K562 (cell line): ENCODE measurements around the gene NUFIP1. TPM values are rescaled to one million over a fixed set of nuclear protein-coding genes. Genes with fewer than 3 reads are reported as not detected.

Experiments
- ATAC-seq: fragments of 200-7000 bp; cut with Tn5 transposase; 3 replicates; pipeline ENCODE4 v1.9.1; 2020; ENCODE audit warnings: moderate library complexity
- BruUV-seq: library from RNA; stranded (reverse); fragments of 400-500 nt; replicated peaks from 2 replicates; lab custom pipeline; 2021; lab: Mats Ljungman, UMichigan
- CTCF ChIA-PET: fragments of 300-600 bp; formaldehyde crosslinking; extraction: SDS; loops from one replicate; lab custom pipeline; 2021; ENCODE audit warnings: low intra/inter-chr PET ratio; lab: Yijun Ruan, JAX
- POLR2A ChIA-PET: fragments of 300-600, 350-650 bp; sonication (Branson Sonifier 250); formaldehyde crosslinking; extraction: SDS; loops from one replicate; lab custom pipeline; 2021; ENCODE audit warnings: antibody characterized with exemption, inconsistent platforms; lab: Yijun Ruan, JAX
- DNase-seq, 4 experiments: peaks; one replicate each; pipeline versions ENCODE4 v3.0.0 to v3.0.0-alpha.2; 2011 to 2018; ENCODE audit warnings: low spot score in 3 of 4, mixed read lengths in 3 of 4; ENCODE audit errors: extremely low read depth in 1 of 4
- FAIRE-seq: peaks from 2 replicates; lab custom pipeline; 2011; peaks lifted over from hg19 to GRCh38; lab: Jason Lieb, UNC
- H2AFZ ChIP-seq: 2 replicates; pipeline ENCODE4 v1.6.0; 2011; ENCODE audit warnings: low read depth, low read length, control low read depth, inconsistent platforms
- H3K27ac ChIP-seq: fragments of 200-600 bp; 3 replicates; pipeline ENCODE4 v1.8.0; 2011; ENCODE audit warnings: low read depth, mild to moderate bottlenecking, control low read depth, inconsistent platforms, low read length, moderate library complexity, mixed read lengths; ENCODE audit errors: extremely low read depth
- H3K27me3 ChIP-seq, 2 experiments: fragments of 300-600 bp in 1 of 2; 2 replicates in 1 of 2; 3 replicates in 1 of 2; pipeline versions ENCODE4 v1.6.0 to v1.8.0; 2011; ENCODE audit warnings: inconsistent platforms in 2 of 2, low read length in 2 of 2, mild to moderate bottlenecking in 1 of 2, mixed read lengths in 1 of 2, moderate library complexity in 1 of 2; ENCODE audit not compliant: control insufficient read depth in 2 of 2, insufficient read depth in 2 of 2
- H3K36me3 ChIP-seq: fragments of 300-600 bp; 3 replicates; pipeline ENCODE4 v1.8.0; 2011; ENCODE audit warnings: mild to moderate bottlenecking, low read length, inconsistent platforms; ENCODE audit not compliant: control insufficient read depth, insufficient read depth
- H3K4me1 ChIP-seq, 2 experiments: fragments of 200-600 bp in 1 of 2; replicated peaks in 1 of 2; 2 replicates in 1 of 2; 3 replicates in 1 of 2; pipeline versions ENCODE4 v1.5.1 to v1.8.0; 2011; ENCODE audit warnings: inconsistent platforms in 2 of 2, low read length in 2 of 2, mild to moderate bottlenecking in 1 of 2, mixed read lengths in 1 of 2, moderate library complexity in 1 of 2; ENCODE audit not compliant: control insufficient read depth in 2 of 2, insufficient read depth in 2 of 2
- H3K4me2 ChIP-seq: 2 replicates; pipeline ENCODE4 v1.6.1; 2011; ENCODE audit warnings: low read length, control low read depth, inconsistent platforms, mixed read lengths; ENCODE audit not compliant: insufficient read depth
- H3K4me3 ChIP-seq: fragments of 200-600 bp; sonication (generic), shearing (Covaris generic); 2 replicates; pipeline ENCODE4 v1.5.1; 2016; ENCODE audit warnings: control low read depth, inconsistent platforms
- H3K79me2 ChIP-seq: fragments of 200-600 bp; 3 replicates; pipeline ENCODE4 v1.8.0; 2011; ENCODE audit warnings: low read length, inconsistent platforms; ENCODE audit not compliant: control insufficient read depth, insufficient read depth
- H3K9ac ChIP-seq, 2 experiments: 2 replicates each; pipeline versions ENCODE4 v1.6.0 to v1.6.1; 2011; ENCODE audit warnings: low read depth in 2 of 2, low read length in 2 of 2, control low read depth in 1 of 2, inconsistent platforms in 1 of 2, mild to moderate bottlenecking in 1 of 2, mixed read lengths in 1 of 2; ENCODE audit not compliant: insufficient read depth in 1 of 2
- H3K9me1 ChIP-seq: one replicate; pipeline ENCODE4 v1.6.0; 2011; ENCODE audit warnings: inconsistent platforms, mild to moderate bottlenecking, low read length, moderate library complexity; ENCODE audit not compliant: control insufficient read depth, insufficient read depth
- H3K9me3 ChIP-seq: replicated peaks from 2 replicates; pipeline ENCODE4 v1.5.1; 2011; ENCODE audit warnings: low read depth, low read length, inconsistent platforms; ENCODE audit not compliant: control insufficient read depth, insufficient read depth
- H4K20me1 ChIP-seq: replicated peaks from 2 replicates; pipeline ENCODE4 v1.6.1; 2011; ENCODE audit warnings: low read length, inconsistent platforms, mixed read lengths; ENCODE audit not compliant: control insufficient read depth, insufficient read depth
- CCNT2 ChIP-seq: IDR thresholded peaks from 2 replicates; pipeline ENCODE4 v1.6.1; 2011; ENCODE audit warnings: borderline replicate concordance, low read depth, mild to moderate bottlenecking, moderate library complexity, mixed read lengths, low read length; ENCODE audit not compliant: insufficient read length; ENCODE audit errors: extremely low read depth
- HDAC2 ChIP-seq: fragments of 450-650 bp; IDR thresholded peaks from 2 replicates; pipeline ENCODE4 v1.6.1; 2016; ENCODE audit warnings: mild to moderate bottlenecking
- HSF4 ChIP-seq: fragments of 250-450 bp; sonication (Bioruptor Pico); IDR thresholded peaks from 2 replicates; pipeline ENCODE4 v2.1.2; 2022; ENCODE audit warnings: mild to moderate bottlenecking, moderate library complexity, borderline replicate concordance
- RBFOX2 ChIP-seq: fragments of 200-400 bp; formaldehyde crosslinking; IDR thresholded peaks from 2 replicates; pipeline ENCODE4 v1.6.1; 2017; ENCODE audit warnings: low read depth, mild to moderate bottlenecking, low read length, moderate library complexity
- TAL1 ChIP-seq: fragments of 450-650 bp; IDR thresholded peaks from 2 replicates; pipeline ENCODE4 v1.6.1; 2016; ENCODE audit warnings: mild to moderate bottlenecking
- WGBS: fragments of 100-300 bp; shearing (Covaris generic); methylation state at CpG from one replicate; pipeline ENCODE4 v1.1.6; 2016; ENCODE audit warnings: low coverage, mixed read lengths; ENCODE audit not compliant: insufficient coverage; ENCODE audit errors: missing lambda C conversion rate; 5-methylcytosine and 5-hydroxymethylcytosine counted together
- in situ Hi-C: fragments of 300-500 bp; cut with MboI; formaldehyde crosslinking; loops from 4 replicates; pipeline ENCODE4 v1.15.0; 2018; ENCODE audit warnings: inconsistent platforms, mixed read lengths
- intact Hi-C: fragments of 100-400 bp; cut with micrococcal nuclease; formaldehyde crosslinking; loops from 2 replicates; pipeline ENCODE4 v1.14.2; 2022
- polyA plus RNA-seq, 8 experiments: library from polyadenylated mRNA; depleted of rRNA in 4 of 8; stranded (reverse) in 5 of 8; unstranded in 3 of 8; fragments of >200 nt; fragmentation: Nextera tagmentation in 2 of 8; fragmentation: Illumina TruSeq in 1 of 8; extraction: Ambion mirVana in 2 of 8; extraction: Trizol in 1 of 8; gene quantifications; 2 replicates each; pipeline versions ENCODE4 v1.2.1 to v1.2.3, GENCODE V29; 2011 to 2014; ENCODE audit warnings: inconsistent platforms in 1 of 8, missing spikeins in 1 of 8
- total RNA-seq, 7 experiments: library from RNA; depleted of rRNA in 6 of 7; stranded (reverse); fragments of >200 nt in 6 of 7; fragmentation: Illumina TruSeq in 2 of 7; extraction: Trizol in 2 of 7; gene quantifications; 2 replicates each; pipeline versions ENCODE4 v1.2.1 to v1.2.3, GENCODE V29; 2011 to 2021; ENCODE audit warnings: low replicate concordance in 1 of 7
- TF ChIP-seq, protein P1 (sequence below): fragments of 450-650 bp; formaldehyde crosslinking; IDR thresholded peaks from 2 replicates; pipeline ENCODE4 v1.4.0; 2022; ENCODE audit warnings: missing genetic modification characterization
- TF ChIP-seq, protein P2 (sequence below): fragments of 150-350 bp; conservative IDR thresholded peaks from 2 replicates; pipeline ENCODE4 v1.6.1; 2014; ENCODE audit warnings: low read length

NUFIP1 gene
- total and polyA plus RNA-seq, 9 of the 15 experiments (the other 6 are each of a cell fraction or from before 2014, with no cell fraction given), result 2.6 to 9.7 (median 4.1) TPM

DNA sequence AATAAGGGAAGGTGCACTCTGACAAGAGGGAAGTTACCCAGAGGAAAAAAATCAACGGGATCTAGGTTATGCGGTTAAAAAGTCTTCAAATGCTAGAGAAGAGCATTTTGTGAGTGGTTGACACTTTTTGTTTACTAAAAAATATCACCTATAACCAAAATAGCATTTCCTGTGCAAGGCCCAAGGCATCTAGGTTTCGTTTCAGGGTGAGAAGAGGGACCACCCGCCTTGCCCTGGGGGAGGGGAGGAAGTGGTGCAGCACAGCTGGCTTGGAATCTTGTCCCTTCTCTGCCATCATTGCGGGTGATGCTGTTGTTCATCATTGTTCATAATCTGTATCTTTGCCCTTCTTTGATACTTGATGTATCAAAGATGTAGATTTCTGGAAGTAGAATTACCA, 80.6 kb downstream of the NUFIP1 start:
- CTCF ChIA-PET, result no interaction called here
- no peak overlapping the region for H3K4me3 ChIP-seq
- H3K27me3 ChIP-seq, result peaks cover 15 to 28% of the 10 kb centered on the region in 2 experiments; a peak in 4 of 5 replicates
- in situ Hi-C loops, result no loop called here
- H4K20me1 ChIP-seq, result no peaks in the 10 kb centered on the region
- intact Hi-C loops, result no loop called here
- no TSS peak for BruUV-seq
- H3K27ac ChIP-seq, result no peak overlapping the region
- ATAC-seq, result no peak
- no peak overlapping the region for H2AFZ ChIP-seq
- no peak overlapping the region for H3K4me2 ChIP-seq
- H3K9me1 ChIP-seq, result no peaks in the 10 kb centered on the region
- H3K4me1 ChIP-seq, result no peaks in the 10 kb centered on the region
- no peak overlapping the region for H3K9ac ChIP-seq
- DNase-seq, result no peak
- H3K36me3 ChIP-seq, result no peaks in the 10 kb centered on the region
- no peaks in the 10 kb centered on the region for H3K79me2 ChIP-seq
- no peaks in the 10 kb centered on the region for H3K9me3 ChIP-seq
- 5% methylated on average over 5 of the region's 5 CpGs for WGBS
- no peak for FAIRE-seq
- TF ChIP-seq RBFOX2 (no peak), CCNT2 (no peak), HSF4 (CRISPR knock-in tag) (no peak), TAL1 (no peak), HDAC2 (no peak)
- TF ChIP-seq, protein P1, sequence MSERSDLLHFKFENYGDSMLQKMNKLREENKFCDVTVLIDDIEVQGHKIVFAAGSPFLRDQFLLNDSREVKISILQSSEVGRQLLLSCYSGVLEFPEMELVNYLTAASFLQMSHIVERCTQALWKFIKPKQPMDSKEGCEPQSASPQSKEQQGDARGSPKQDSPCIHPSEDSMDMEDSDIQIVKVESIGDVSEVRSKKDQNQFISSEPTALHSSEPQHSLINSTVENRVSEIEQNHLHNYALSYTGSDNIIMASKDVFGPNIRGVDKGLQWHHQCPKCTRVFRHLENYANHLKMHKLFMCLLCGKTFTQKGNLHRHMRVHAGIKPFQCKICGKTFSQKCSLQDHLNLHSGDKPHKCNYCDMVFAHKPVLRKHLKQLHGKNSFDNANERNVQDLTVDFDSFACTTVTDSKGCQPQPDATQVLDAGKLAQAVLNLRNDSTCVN (CRISPR knock-in tag), result no peak
- TF ChIP-seq, protein P2, sequence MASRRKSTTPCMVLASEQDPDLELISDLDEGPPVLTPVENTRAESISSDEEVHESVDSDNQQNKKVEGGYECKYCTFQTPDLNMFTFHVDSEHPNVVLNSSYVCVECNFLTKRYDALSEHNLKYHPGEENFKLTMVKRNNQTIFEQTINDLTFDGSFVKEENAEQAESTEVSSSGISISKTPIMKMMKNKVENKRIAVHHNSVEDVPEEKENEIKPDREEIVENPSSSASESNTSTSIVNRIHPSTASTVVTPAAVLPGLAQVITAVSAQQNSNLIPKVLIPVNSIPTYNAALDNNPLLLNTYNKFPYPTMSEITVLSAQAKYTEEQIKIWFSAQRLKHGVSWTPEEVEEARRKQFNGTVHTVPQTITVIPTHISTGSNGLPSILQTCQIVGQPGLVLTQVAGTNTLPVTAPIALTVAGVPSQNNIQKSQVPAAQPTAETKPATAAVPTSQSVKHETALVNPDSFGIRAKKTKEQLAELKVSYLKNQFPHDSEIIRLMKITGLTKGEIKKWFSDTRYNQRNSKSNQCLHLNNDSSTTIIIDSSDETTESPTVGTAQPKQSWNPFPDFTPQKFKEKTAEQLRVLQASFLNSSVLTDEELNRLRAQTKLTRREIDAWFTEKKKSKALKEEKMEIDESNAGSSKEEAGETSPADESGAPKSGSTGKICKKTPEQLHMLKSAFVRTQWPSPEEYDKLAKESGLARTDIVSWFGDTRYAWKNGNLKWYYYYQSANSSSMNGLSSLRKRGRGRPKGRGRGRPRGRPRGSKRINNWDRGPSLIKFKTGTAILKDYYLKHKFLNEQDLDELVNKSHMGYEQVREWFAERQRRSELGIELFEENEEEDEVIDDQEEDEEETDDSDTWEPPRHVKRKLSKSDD, result no peak
- POLR2A ChIA-PET, result no interaction called here
